Endothelial cell of umbilical vein (primary cell): ENCODE measurements around the gene KISS1. TPM values are rescaled to one million over a fixed set of nuclear protein-coding genes. Genes with fewer than 3 reads are reported as not detected.

ENCODE experiments used
- BruUV-seq: library from RNA; stranded (reverse); fragments of 400-500 nt; replicated peaks from 2 replicates; lab custom pipeline; 2021; lab: Mats Ljungman, UMichigan
- CTCF ChIA-PET: fragments of 300-600, 350-600 bp; sonication (Branson Sonifier 250); formaldehyde crosslinking; loops from one replicate; lab custom pipeline; 2021; ENCODE audit warnings: antibody characterized with exemption, inconsistent platforms; lab: Charles Lee
- POLR2A ChIA-PET: fragments of 300-600, 350-600 bp; sonication (Branson Sonifier 250); formaldehyde crosslinking; loops from one replicate; lab custom pipeline; 2021; ENCODE audit warnings: antibody characterized with exemption, inconsistent platforms; lab: Charles Lee
- DNase-seq: peaks from one replicate; pipeline ENCODE4 v3.0.0-alpha.2; 2011; ENCODE audit warnings: low read depth, low spot score
- FAIRE-seq: peaks from 2 replicates; lab custom pipeline; 2011; peaks lifted over from hg19 to GRCh38; lab: Jason Lieb, UNC
- H2AFZ ChIP-seq: 2 replicates; pipeline ENCODE4 v1.6.0; 2012; ENCODE audit warnings: low read depth, low read length, control low read depth, inconsistent platforms
- H3K27ac ChIP-seq: 2 replicates; pipeline ENCODE4 v1.5.1; 2011; ENCODE audit warnings: low read depth, mild to moderate bottlenecking, control low read depth, low read length, moderate library complexity; ENCODE audit not compliant: insufficient read depth
- H3K27me3 ChIP-seq, 2 experiments: 2 replicates each; pipeline versions ENCODE4 v1.6.0 to v1.6.1; 2011; ENCODE audit warnings: low read length in 2 of 2, mixed read lengths in 1 of 2; ENCODE audit not compliant: control insufficient read depth in 2 of 2, insufficient read depth in 2 of 2
- H3K36me3 ChIP-seq, 2 experiments: 2 replicates in 1 of 2; 3 replicates in 1 of 2; pipeline ENCODE4 v1.5.1; 2011; ENCODE audit warnings: low read length in 2 of 2, mild to moderate bottlenecking in 1 of 2, moderate library complexity in 1 of 2; ENCODE audit not compliant: control insufficient read depth in 2 of 2, insufficient read depth in 2 of 2; ENCODE audit errors: extremely low read depth in 1 of 2
- H3K4me1 ChIP-seq: 3 replicates; pipeline ENCODE4 v1.5.1; 2011; ENCODE audit warnings: mild to moderate bottlenecking, low read length; ENCODE audit not compliant: control insufficient read depth, insufficient read depth; ENCODE audit errors: extremely low read depth
- H3K4me2 ChIP-seq: 2 replicates; pipeline ENCODE4 v1.6.1; 2011; ENCODE audit warnings: low read length, control low read depth, mixed read lengths; ENCODE audit not compliant: insufficient read depth
- H3K4me3 ChIP-seq, 3 experiments: fragments of 200-600 bp in 1 of 3; sonication (generic), shearing (Covaris generic) in 1 of 3; replicated peaks in 1 of 3; 2 replicates each; pipeline ENCODE4 v1.5.1; 2011 to 2016; ENCODE audit warnings: control low read depth in 3 of 3, low read length in 3 of 3, mild to moderate bottlenecking in 2 of 3, inconsistent platforms in 1 of 3, low read depth in 1 of 3, moderate library complexity in 1 of 3; ENCODE audit not compliant: insufficient read depth in 1 of 3
- H3K79me2 ChIP-seq: 2 replicates; pipeline ENCODE4 v1.6.0; 2012; ENCODE audit warnings: low read length, inconsistent platforms; ENCODE audit not compliant: control insufficient read depth, insufficient read depth
- H3K9ac ChIP-seq: replicated peaks from 2 replicates; pipeline ENCODE3; 2011; ENCODE audit warnings: low read length, control low read depth; ENCODE audit not compliant: insufficient read depth; ENCODE audit errors: extremely low read depth
- H3K9me1 ChIP-seq: replicated peaks from 3 replicates; pipeline ENCODE4 v1.6.0; 2011; ENCODE audit warnings: mild to moderate bottlenecking, low read length; ENCODE audit not compliant: control insufficient read depth, insufficient read depth; ENCODE audit errors: extremely low read depth
- H3K9me3 ChIP-seq: replicated peaks from 2 replicates; pipeline ENCODE4 v1.5.1; 2012; ENCODE audit warnings: low read length, inconsistent platforms; ENCODE audit not compliant: control insufficient read depth, insufficient read depth
- H4K20me1 ChIP-seq: replicated peaks from 2 replicates; pipeline ENCODE3; 2011; ENCODE audit warnings: mild to moderate bottlenecking, low read length; ENCODE audit not compliant: control insufficient read depth, insufficient read depth; ENCODE audit errors: extremely low read depth
- CTCF ChIP-seq, 2 donors: IDR thresholded peaks; 1 replicate in 1 of 2; 2 replicates in 1 of 2; pipeline ENCODE4 v1.5.1; 2011; ENCODE audit warnings: low read length in 2 of 2, mild to moderate bottlenecking in 2 of 2, moderate library complexity in 2 of 2, control low read depth in 1 of 2, inconsistent platforms in 1 of 2, low read depth in 1 of 2; ENCODE audit not compliant: insufficient read depth in 1 of 2; ENCODE audit errors: extremely low read depth in 1 of 2
- EZH2 ChIP-seq: IDR thresholded peaks from 2 replicates; pipeline ENCODE4 v1.6.1; 2012; ENCODE audit warnings: borderline replicate concordance, low read depth, mild to moderate bottlenecking, moderate library complexity, low read length, inconsistent platforms; ENCODE audit not compliant: severe bottlenecking
- FOS ChIP-seq: IDR thresholded peaks from 2 replicates; pipeline ENCODE4 v1.6.1; 2011; ENCODE audit warnings: mild to moderate bottlenecking, low read length, moderate library complexity, borderline replicate concordance; ENCODE audit not compliant: insufficient read depth
- GATA2 ChIP-seq: IDR thresholded peaks from 2 replicates; pipeline ENCODE4 v1.7.0; 2011; ENCODE audit warnings: low read depth, mild to moderate bottlenecking, moderate library complexity, mixed read lengths, low read length; ENCODE audit not compliant: insufficient read length, insufficient read depth
- JUN ChIP-seq: IDR thresholded peaks from 2 replicates; pipeline ENCODE4 v1.6.1; 2011; ENCODE audit warnings: borderline replicate concordance, low read depth; ENCODE audit not compliant: insufficient read length, insufficient read depth
- MAX ChIP-seq: IDR thresholded peaks from 2 replicates; pipeline ENCODE4 v1.6.1; 2011; ENCODE audit not compliant: insufficient read depth, insufficient read length
- MYC ChIP-seq: IDR thresholded peaks from one replicate; pipeline ENCODE4 v1.6.1; 2011; ENCODE audit warnings: mild to moderate bottlenecking, low read depth, low read length
- POLR2A ChIP-seq: IDR thresholded peaks from 2 replicates; pipeline ENCODE4 v1.6.1; 2012; ENCODE audit warnings: low read depth, mild to moderate bottlenecking, control low read depth, low read length
- POLR2AphosphoS5 ChIP-seq: IDR thresholded peaks from 2 replicates; pipeline ENCODE4 v1.6.1; 2012; ENCODE audit warnings: low read depth, mild to moderate bottlenecking, control low read depth, low read length, moderate library complexity; ENCODE audit not compliant: insufficient read depth
- dilution Hi-C: fragments of 300-500 bp; cut with MboI; formaldehyde crosslinking; loops from one replicate; pipeline ENCODE4 v1.15.0; 2019; ENCODE audit warnings: low sequenced_read_pairs; ENCODE audit not compliant: extremely low pct_ligation_motif_present
- intact Hi-C: fragments of 100-400 bp; cut with micrococcal nuclease; formaldehyde crosslinking; loops from one replicate; pipeline ENCODE4 v1.10.0; 2022
- polyA plus RNA-seq, 4 experiments: library from polyadenylated mRNA; depleted of rRNA in 3 of 4; stranded (reverse) in 3 of 4; unstranded in 1 of 4; fragments of >200 nt; gene quantifications; 2 replicates each; pipeline versions ENCODE4 v1.2.1 to v1.2.3, GENCODE V29; 2011 to 2012; ENCODE audit warnings: missing spikeins in 1 of 4
- total RNA-seq: library from RNA; stranded (reverse); gene quantifications from 2 replicates; pipeline ENCODE4 v1.2.3, GENCODE V29; 2021

Gene KISS1
- total and polyA plus RNA-seq, 2 donors (not counting 3 experiments of a cell fraction or from before 2014, with no cell fraction given): 0.22 to 1.00 TPM

GRCh38 chr1:204222764-204223055, 26.4 kb upstream of the KISS1 start:
- H4K20me1 ChIP-seq: no peaks in the 10 kb centered on the region
- CTCF ChIA-PET: no interaction called here
- DNase-seq: no peak
- no peaks in the 10 kb centered on the region for H3K27me3 ChIP-seq
- intact Hi-C loops: no loop called here
- H3K36me3 ChIP-seq: peaks cover 0 to 2% of the 10 kb centered on the region in 2 experiments
- POLR2A ChIA-PET: no interaction called here
- no peaks in the 10 kb centered on the region for H3K79me2 ChIP-seq
- no peak overlapping the region for H3K4me3 ChIP-seq
- no peak overlapping the region for H3K9ac ChIP-seq
- H3K9me3 ChIP-seq: no peaks in the 10 kb centered on the region
- dilution Hi-C loops: no loop called here
- H3K27ac ChIP-seq: no peak overlapping the region
- FAIRE-seq: no peak
- H2AFZ ChIP-seq: no peak overlapping the region
- H3K9me1 ChIP-seq: no peaks in the 10 kb centered on the region
- TF ChIP-seq MAX: no peak
- TF ChIP-seq JUN: no peak
- TF ChIP-seq POLR2AphosphoS5: no peak
- no peak for TF ChIP-seq POLR2A
- no peak for TF ChIP-seq CTCF (IDR thresholded peaks at IDR 0.05; ENCODE audit: extremely low read depth in 1 of 2, insufficient read depth in 1 of 2, low read depth in 1 of 2, low read length in 2 of 2)
- no peak for TF ChIP-seq FOS
- no peak for TF ChIP-seq EZH2
- no peak for TF ChIP-seq GATA2
- TF ChIP-seq MYC: no peak
- BruUV-seq: no TSS peak
- no peak overlapping the region for H3K4me2 ChIP-seq
- H3K4me1 ChIP-seq: no peaks in the 10 kb centered on the region
